NK-92 (cell line): Measurements from ENCODE around the gene TTBK2.

Experiments used
- DNase-seq: peaks from one replicate; lab custom pipeline; 2025; ENCODE audit not compliant: unreplicated experiment; lab: John Stamatoyannopoulos, UW

The TTBK2 gene

DNA sequence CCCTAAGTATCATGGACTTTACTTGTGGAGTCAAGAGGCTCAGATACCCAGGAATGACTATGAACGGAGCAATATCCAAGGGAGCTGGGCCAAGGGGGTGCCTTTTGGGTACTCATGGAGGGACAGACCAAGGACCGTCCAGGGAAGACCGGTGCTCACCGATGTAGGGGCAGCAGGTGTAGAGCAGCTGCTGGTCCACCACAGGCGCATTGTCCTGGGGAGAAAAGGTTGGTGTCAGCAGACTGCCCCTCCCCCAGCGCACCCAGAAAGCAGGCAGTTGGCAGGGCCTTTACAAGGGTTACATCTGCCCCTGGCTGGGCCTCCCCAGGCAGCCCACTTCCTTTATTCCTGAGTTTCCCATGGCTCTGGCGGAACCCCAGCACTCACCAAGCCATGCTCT lies 191.2 kb downstream of the TTBK2 start:
- DNase-seq: no peak

DNA sequence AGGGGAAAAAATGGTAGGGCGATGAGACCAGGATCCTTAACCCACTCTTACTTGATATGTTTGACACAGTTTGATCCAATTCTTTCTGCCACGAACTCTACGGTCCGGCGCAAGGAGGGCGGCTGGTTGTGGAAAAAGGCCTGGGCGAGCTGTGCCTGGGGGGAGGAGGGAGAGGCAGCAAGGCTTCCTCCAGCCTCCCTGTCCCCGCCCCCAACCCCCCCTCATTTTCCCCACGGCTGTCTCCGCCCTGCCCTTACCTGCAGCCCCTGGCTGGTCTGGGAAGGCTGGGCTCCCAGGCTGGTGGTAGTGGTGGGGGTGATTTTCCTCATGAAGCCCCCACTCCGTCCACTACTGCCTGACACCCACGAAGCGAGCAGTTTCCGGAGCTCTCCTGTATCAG lies 191.6 kb downstream of the TTBK2 start:
- no peak for DNase-seq

DNA sequence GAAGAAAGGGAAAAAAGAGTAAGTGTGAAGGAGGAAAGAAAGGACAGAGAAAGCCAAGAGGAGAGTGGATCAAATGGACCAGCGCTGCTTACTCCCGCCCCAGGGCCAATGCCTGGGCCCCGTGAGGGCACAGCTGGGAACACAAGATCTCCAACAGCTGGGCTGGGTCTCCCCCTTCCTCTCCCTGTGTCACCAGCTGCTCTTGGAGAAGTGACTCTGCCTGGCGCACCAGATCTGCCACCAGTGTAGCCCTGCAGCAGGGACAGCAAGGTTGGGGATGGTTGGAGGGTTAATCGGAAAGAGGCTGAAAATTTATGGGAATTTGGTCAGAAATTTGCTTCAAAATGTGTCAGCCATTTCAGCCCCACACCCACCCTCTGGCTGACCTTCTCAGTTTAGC lies 192.0 kb downstream of the TTBK2 start:
- DNase-seq: no peak

DNA sequence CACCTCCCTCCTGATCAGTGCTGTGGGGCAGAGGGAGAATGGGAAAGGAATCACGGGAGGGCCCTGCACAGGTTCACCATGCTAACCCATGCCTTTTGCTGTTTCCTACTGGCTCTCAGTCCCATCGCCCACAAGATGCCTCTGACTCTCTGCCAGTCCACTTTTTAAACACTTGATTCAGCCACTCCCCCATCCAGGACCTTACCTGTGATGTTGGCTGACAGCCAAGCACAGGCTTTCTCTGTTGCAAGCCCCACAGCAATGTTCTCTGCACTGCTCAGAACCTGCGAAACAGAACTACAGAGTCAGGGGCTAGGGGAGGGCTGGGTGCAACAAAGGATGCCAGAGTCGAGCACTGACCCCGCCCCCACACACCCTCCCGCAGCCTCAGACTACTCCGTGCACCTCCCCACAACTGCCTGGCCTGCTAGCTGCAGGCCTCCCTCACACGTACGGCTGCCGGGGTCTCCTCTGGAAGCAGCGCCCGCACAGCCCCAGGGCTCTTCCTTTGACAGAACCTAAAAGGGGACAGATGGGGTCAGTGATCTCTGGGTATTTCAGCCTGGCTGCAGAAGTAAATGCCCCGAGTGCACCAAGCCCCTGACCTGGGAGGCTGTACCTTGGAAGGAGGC lies 192.7 kb downstream of the TTBK2 start:
- DNase-seq: no peak

DNA sequence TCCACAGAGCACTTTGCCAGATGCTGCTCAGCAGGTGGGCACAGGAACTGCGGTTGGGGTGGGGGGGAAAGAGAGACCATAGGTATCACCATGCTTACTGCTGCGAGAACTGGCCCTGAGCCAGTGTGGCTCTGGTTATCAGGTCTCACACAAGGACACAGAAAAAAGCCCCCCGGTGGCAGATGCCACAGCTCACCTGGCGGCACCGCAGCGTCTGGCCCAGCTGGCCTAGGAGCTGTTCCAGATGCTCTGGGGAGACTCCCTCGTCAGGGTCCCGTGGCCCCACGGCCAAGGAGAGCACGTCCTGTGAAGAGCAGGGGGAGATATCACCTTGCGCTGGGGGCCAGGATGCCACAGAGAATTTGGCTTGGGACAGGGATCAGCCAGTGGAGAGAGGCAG lies 194.5 kb downstream of the TTBK2 start:
- DNase-seq: no peak

DNA sequence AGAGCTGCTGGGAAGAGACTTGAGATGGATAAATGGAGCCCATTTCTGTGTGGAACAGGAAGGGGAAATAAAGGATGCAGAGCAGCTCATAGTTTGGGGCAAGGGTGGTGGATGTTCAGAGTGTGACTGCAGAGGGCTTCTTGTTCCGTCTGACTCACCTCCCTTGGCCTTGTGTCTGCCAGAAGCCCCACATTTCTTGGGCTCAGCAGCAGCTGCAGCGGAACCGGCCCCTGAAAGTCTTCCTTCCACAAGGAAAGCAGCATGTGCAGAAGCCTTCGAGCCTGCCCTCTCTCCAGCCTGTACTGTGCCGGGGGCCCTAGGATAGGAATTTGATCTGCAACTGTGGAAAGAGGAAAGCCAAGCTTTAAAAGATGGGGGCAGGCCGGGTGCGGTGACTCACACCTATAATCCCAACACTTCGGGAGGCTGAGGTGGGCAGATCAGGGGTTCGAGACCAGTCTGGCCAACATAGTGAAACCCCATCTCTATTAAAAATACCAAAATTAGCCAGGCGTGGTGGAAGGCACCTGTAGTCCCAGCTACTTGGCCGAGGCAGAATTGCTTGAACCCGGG lies 195.2 kb downstream of the TTBK2 start:
- DNase-seq: no peak

DNA sequence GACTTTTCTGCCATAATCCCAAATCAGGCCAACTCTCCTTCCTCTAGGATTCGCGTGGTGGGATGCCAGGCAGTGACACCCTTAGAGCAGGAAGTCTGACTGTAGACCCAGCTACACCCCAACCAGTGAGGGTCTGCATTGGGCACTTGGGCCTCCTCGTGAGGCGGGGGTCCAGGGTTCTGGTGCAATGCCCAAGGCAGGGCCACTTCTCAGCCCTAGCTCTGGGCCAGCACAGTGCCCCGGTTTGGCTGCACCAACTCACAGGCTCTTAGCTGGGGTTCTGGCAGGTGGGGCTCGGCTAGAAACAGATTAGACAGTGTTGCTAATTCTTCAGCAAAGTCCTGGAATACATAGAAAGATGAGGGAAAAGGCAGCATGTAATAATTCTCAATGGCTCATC lies 196.3 kb downstream of the TTBK2 start:
- DNase-seq: no peak

DNA sequence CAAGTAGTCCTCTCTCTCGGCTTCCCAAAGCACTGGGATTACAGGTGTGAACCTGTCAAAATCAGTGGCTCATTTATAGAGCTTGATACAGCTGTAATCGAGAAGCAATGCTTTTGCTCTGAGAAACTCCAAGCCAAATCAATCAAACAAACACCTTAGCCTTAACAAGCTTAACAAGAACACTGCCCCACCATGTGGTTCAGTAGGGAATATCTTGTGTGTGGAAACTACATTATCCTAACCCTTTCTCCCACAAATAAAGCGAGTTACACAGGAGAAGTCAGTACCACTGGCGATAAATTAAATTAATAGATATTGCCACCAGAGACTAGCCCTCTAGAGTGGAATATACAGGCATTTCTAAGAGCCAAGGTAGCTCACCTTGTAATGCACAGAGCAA lies 197.5 kb downstream of the TTBK2 start:
- no peak for DNase-seq

DNA sequence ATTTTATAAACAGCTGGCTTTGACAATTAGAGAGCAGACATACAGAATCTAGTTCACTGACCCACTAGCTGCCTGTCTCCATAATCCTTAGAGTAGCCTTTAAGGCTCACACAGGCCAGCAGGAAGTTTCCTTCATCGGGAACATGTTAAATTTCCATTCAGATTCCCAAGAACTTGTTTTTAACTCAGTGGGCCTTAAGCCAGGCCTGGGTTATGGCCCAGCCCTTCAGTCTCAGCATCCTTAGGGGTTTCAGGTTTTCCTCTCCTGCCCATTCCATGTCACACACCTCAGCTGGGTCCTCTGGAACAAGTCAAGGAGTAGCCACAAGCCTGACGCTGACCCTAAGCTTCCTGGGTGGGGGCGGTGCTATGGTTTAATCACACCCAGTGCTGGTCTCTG lies 198.7 kb downstream of the TTBK2 start:
- no peak for DNase-seq

DNA sequence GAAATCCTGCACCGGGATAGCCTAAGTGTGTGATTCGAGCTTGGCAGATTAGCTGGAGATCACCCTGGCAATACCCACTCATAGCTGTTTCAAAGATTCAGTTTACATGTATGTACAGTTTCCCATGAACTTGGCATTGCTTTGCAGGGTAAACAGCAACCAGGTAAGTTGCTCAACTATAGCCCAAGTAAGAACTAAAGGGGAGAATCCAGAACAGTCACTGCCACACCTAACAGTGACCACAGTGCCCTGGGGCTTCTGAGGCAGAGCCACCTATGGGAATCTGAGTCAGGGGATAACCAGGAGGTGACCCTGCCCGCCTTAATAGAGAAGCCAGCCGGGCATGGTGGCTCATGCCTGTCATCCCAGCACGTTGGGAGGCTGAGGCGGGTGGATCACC lies 199.6 kb downstream of the TTBK2 start:
- DNase-seq: no peak

DNA sequence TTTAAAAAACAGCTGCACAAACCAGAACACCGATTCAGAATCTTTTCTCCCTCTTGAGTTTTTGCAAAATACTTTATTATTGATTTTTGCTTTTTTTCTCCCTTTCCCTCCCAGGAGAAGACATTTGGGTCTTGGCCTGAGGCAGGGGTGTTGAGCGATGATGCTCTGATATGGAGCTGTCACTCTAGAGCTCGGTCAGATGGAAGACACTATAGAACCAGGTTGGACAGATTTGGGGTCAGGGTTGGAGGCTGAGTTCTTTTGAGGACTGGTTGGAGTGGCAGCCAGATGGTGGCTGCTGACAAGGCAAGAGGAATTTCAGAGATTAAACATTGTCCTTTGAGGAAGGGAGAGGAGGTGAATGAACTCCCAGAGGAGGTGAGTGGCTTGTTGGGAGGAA lies 200.5 kb downstream of the TTBK2 start:
- DNase-seq: no peak

DNA sequence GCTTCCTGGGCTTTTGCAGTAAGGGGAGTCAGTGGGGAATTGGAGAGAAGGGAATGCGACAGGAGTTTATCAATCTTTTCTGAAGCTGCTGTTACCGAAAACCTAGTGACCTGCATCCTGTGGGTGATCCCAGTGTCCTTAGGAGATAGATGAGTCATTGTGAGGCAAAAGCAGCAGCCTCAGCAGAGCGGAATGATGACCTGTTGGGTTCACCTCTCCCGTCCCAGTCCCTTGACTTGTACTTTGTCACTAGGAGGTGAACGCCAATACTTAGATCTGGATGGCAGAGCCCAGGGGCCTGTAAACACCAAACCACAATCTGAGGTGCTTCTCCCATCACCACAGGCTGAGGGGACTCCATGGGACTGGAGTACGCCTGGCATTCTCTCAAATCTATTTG lies 201.5 kb downstream of the TTBK2 start:
- no peak for DNase-seq

DNA sequence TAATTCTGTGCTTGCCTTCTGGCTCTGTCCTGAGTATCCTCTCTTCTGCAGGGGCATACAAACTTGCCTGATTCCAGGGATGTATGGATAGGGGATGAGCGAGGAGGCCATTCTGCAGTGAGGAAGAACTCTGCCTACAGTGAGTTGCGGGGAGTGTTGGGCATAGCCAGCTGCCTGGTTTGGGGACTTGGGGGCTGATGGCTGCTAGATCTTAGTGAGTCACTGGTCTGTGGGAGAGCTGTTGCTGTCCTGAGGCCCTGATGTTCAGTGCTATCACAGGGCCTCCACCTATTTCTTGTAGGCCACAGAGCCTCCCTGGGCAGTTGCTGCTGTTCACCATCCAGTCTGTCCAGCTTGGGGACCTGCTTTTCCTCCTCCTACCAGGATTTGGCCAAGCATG lies 204.0 kb downstream of the TTBK2 start:
- no peak for DNase-seq

DNA sequence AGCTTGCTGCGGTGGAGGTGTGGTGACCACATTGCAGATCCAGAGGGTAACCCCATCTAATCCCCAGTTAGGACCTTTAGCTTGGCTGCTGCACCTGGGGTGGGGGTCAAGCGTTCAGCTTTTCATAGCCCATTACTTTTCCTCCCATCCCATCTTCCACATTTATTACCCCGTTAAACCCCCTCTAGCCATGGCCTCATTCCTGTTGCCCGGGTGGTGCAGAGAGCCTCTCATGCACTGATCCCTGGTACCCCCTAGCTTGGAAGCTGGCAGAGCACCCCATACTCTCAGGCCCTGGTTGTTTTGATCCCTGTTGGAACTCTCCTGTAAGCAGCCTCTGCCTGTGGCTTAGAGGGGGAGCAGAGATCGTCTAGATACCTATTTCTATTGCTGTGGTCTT lies 204.5 kb downstream of the TTBK2 start:
- no peak for DNase-seq

DNA sequence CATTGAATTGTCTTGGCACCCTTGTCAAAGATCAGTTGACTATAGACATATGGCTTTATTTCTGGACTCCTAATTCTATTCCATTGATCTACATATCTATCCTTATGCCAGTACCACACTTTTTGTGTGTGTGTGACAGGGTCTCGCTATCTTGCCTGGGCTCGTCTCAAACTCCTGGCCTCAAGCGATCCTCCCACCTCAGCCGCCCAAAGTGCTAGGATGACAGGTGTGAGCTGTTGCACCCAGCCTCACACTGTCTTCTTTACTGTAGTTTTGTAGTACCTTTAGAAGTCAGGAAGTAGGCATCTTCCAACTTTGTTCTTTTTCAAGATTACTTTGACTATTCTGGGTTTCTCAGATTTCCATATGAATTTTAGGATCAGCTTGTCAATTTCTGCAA lies 208.0 kb downstream of the TTBK2 start:
- no peak for DNase-seq

DNA sequence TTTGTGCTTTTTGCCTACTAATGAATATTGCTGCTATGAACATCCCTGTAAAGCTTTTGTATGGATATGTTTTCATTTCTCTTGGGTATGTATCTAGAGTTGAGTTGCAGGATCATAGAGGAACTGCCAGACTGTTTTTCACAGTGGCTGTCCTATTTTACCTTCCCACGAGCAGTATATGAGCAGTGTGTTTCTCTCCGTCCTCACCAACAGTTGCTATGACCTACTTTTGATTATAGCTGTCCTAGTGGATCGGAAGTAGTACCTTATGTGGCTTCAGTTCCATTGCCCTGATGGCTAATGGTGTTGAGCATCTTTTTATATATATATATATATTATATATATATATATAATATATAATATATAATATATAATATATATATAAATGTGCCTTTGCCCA lies 208.8 kb downstream of the TTBK2 start:
- DNase-seq: no peak

DNA sequence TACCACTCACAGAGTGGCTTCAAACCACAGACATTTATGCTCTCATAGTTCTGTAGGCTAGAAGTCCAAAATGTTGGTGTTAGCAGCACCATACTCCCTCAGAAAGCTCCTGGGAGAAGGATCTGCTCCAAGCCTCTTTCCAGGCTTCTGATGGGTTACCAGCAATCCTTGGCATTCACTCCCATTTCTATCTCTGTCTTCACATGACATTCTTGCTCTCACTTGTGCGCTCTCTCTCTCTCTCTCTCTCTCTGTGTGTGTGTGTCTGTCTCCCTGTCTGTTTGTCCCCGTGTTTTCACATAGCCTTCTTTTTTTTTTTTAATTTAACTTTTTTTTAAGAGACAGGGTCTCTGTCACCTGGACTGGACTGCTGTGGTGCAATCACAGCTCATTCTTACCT lies 209.9 kb downstream of the TTBK2 start:
- no peak for DNase-seq

DNA sequence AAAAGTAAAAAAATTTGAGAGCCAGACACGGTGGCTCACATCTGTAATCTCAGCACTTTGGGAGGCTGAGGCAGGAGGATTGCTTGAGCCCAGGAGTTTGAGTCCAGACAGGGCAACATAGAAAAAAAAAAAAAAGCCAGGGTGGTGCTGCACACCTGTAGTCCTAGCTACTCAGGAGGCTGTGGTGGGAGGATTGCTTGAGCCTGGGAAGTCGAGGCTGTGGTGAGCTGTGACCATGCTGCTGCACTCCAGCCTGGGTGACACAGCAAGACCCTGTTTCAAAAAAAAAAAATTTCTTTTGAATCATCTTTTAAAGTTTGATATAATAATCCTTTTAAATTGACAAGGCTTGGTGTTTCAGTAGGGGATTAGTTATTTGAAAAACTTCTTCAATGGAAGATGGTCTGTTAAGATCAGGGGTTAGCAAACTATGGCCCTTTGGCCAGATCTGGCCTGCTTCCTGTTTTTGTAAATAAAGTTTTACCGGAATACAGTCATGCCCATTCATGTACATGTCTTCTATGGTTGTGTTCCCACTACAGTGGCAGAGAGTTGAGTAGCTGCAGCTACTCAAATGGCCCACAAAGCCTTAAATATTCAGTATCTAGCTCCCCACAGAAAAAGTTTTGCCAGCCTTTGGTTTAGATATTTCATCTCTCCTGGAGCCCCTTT lies 212.6 kb downstream of the TTBK2 start:
- DNase-seq: no peak

DNA sequence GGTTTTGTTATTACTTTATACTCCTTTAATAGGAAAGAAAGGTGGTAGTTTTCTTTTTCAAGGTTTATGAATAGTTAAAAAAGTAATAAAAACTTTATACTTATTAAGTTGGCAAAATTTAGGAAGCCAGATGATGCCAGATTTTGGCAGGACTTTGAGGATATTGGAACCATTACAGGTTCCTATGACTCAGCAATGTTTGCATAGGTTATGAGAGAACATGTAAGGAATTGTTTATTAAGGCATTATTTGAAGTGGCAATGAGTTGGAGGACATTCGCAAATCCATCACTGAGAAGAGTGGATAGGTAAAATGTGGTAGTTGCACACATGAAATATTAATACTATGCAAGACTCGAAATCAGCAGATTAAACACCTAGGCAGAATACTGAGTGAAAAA lies 213.5 kb downstream of the TTBK2 start:
- no peak for DNase-seq

DNA sequence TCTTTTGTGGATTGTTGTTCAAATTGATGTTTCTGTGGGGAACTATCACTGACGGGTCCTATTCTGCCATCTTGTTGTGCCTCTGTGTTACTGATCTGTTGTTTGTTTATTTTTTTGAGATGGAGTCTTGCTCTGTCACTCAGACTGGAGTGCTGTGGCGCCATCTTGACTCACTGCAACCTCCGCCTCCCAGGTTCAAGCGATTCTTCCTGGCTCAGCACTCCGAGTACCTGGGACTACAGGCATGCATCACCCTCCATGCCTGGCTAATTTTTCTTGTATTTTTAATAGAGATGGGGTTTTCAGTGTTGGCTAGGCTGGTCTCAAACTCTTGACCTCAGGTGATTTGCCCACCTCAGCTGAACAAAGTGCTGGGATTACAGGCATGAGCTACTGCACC lies 215.2 kb downstream of the TTBK2 start:
- no peak for DNase-seq

DNA sequence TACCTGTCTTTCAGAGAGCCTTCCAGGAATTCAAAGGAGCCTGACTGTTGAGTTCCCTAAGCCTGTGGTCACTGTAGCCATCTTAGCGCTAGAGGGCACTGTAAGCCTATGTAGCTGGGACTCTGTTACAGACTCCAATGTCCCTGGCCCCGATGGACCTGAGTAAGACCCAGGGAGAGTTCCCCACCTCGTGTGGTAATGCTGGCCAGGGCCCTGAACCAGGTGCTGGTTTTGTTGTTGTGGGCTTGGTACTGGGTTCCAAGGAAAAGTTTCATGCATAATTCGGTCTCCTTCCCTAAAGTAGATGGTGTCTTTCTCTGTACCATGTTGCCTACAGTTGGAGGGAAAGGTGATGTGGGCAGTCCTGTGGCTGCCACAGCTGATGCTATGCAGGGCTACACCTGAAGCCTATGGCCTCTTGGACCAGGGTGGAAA lies 216.1 kb downstream of the TTBK2 start:
- DNase-seq: no peak

DNA sequence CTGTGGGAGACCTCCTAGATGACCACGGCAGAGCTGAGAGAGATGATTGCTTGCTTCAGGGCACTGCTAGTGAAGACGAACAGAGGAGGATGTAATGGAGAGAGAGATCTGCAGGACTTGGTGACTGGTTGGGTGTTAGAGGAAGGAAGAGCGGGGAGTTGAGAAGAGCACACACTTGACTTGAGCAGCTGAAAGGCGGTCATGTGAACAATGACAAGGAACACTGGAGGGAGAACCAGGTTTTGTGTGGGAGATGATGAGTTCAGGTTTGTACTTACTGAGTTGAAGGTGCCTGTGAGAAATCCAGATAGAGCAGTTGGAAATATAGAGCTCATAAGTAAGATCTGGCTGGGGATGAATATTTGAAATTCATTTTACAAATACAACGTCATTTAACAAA lies 224.0 kb downstream of the TTBK2 start:
- DNase-seq: no peak

DNA sequence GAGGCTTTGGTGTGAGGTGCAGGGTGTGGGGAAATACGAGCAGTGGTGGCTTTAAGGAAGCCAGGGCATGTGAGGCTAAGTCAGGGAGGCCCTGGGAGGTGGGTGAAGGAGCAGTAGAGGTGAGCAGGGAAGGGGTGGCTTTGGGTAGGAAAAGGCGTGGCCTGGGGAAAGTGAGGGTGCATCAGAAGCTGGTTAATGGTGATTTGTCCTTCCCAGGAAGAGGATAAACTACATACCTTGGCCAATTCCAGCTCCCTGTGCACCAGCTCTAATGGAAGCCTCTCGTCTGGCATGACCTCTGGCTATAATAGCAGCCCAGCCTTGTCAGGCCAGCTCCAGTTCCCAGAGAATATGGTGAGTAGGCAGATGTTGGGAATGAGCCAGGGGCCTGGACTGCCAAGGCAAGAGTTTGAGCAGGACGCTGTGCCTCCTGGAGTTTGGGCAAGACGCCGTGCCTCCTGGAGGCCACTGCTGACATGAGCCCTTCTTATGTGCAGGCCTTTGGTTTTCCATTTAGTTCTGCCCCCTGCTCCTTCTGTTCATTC lies 225.0 kb downstream of the TTBK2 start:
- DNase-seq: no peak
